Testis (tissue), 3 donors: Measurements from ENCODE around the gene SH2B3. TPM values are rescaled to one million over a fixed set of nuclear protein-coding genes. Genes with fewer than 3 reads are reported as not detected.

Experiments used
- DNase-seq: peaks from one replicate; pipeline ENCODE4 v3.0.0-alpha.2; 2019
- H3K27ac ChIP-seq, 2 donors: fragments of 200-600 bp; sonication (generic); one replicate each; pipeline ENCODE4 v1.5.1; 2019
- H3K27me3 ChIP-seq: fragments of 200-600 bp; sonication (generic); one replicate; pipeline ENCODE4 v1.5.1; 2019
- H3K36me3 ChIP-seq: fragments of 200-600 bp; sonication (generic); one replicate; pipeline ENCODE4 v1.5.1; 2017; ENCODE audit warnings: low read depth; ENCODE audit errors: missing control alignments
- H3K4me1 ChIP-seq: fragments of 200-600 bp; sonication (generic); one replicate; pipeline ENCODE4 v1.5.1; 2019
- H3K4me3 ChIP-seq, 2 donors: fragments of 200-600 bp; sonication (generic); one replicate each; pipeline ENCODE4 v1.5.1; 2017 to 2019
- H3K9me3 ChIP-seq: fragments of 200-600 bp; sonication (generic); one replicate; pipeline ENCODE4 v1.5.1; 2017
- POLR2A ChIP-seq: fragments of 450-650 bp; IDR thresholded peaks from one replicate; pipeline ENCODE4 v1.6.1; 2017; ENCODE audit warnings: antibody characterized with exemption, mild to moderate bottlenecking, moderate library complexity
- WGBS, 2 donors: methylation state at CpG; one replicate each; pipeline ENCODE4 v1.1.5; 2018; 5-methylcytosine and 5-hydroxymethylcytosine counted together
- intact Hi-C: fragments of 100-400 bp; cut with DNase I; formaldehyde crosslinking; loops from one replicate; pipeline ENCODE4 v1.15.1; 2023; ENCODE audit warnings: low total_unique reads
- polyA plus RNA-seq: library from polyadenylated mRNA; stranded (reverse); fragments of 350-450 nt; fragmentation: Illumina TruSeq; extraction: RNeasy Lipid Tissue Mini Kit (QIAGEN cat#74804); gene quantifications from one replicate; pipeline ENCODE4 v1.2.3, GENCODE V29; 2014; ENCODE audit warnings: low read depth, low replicate concordance; ENCODE audit not compliant: insufficient read depth
- total RNA-seq, 2 donors: library from RNA; depleted of rRNA; stranded (reverse); fragments of >200 nt; gene quantifications; one replicate each; pipeline ENCODE4 v1.2.3, GENCODE V29; 2016
- TF ChIP-seq, protein P1 (sequence below), 3 experiments: fragments of 450-650 bp in 2 of 3; fragments of 200-600 bp in 1 of 3; sonication (generic) in 1 of 3; IDR thresholded peaks; one replicate each; pipeline ENCODE4 v1.5.1; 2016 to 2019; ENCODE audit warnings: antibody characterized with exemption in 3 of 3, mild to moderate bottlenecking in 2 of 3, moderate library complexity in 1 of 3

The SH2B3 gene
- total and polyA plus RNA-seq, 3 donors from 2014 or later, result 22.0 to 38.1 (median 36.9) TPM

- TF ChIP-seq, protein P1, sequence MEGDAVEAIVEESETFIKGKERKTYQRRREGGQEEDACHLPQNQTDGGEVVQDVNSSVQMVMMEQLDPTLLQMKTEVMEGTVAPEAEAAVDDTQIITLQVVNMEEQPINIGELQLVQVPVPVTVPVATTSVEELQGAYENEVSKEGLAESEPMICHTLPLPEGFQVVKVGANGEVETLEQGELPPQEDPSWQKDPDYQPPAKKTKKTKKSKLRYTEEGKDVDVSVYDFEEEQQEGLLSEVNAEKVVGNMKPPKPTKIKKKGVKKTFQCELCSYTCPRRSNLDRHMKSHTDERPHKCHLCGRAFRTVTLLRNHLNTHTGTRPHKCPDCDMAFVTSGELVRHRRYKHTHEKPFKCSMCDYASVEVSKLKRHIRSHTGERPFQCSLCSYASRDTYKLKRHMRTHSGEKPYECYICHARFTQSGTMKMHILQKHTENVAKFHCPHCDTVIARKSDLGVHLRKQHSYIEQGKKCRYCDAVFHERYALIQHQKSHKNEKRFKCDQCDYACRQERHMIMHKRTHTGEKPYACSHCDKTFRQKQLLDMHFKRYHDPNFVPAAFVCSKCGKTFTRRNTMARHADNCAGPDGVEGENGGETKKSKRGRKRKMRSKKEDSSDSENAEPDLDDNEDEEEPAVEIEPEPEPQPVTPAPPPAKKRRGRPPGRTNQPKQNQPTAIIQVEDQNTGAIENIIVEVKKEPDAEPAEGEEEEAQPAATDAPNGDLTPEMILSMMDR (IDR thresholded peaks at IDR 0.05), result no peak
- no peak for TF ChIP-seq POLR2A
- Histone ChIP-seq H3K9me3 (no peaks in the 10 kb centered on the region), H3K36me3 (no peaks in the 10 kb centered on the region), H3K4me1 (peaks cover 36% of the 10 kb centered on the region), H3K4me3 (no peak overlapping the region), H3K27me3 (no peaks in the 10 kb centered on the region), H3K27ac (no peak overlapping the region)
- WGBS, 2 donors, result 66 to 84% methylated on average over 12 of the region's 12 CpGs
- DNase-seq, result no peak
- intact Hi-C loops, result no loop called here
Observed at GRCh38 chr12:111413442-111414086, 7.8 kb downstream of the SH2B3 start.

DNA sequence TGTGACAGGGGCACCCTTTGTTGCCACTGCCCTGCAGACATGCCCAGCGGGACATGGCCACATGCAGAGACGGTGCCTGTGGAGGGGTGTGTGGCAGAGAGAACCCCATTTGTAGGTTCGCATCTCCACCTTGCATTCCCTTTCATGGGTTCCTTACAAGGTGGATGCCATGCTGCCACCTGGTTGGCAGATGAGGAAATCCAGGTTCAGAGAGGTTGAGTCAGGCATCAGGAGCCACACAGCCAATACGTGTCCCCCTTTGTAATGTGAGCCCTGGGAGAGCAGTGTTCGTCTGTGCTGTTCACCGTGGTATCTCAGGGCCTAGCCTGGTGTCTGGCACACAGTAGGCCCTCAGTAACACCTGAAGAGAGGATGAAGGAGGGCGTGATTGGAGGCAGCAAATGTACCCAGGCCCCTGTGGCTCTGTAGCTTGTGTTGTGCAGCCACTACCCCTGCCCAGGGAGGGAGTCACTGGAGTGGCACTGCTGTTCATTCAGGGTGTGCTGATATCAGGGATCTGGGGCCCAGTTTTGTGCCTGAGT, 9.1 kb downstream of the SH2B3 start:
- H3K27me3 ChIP-seq, result no peaks in the 10 kb centered on the region
- WGBS, 2 donors, result 93 to 95% methylated on average over 6 to 7 of the region's 7 CpGs
- no peaks in the 10 kb centered on the region for H3K36me3 ChIP-seq
- intact Hi-C loops, result no loop called here
- no peaks in the 10 kb centered on the region for H3K9me3 ChIP-seq
- no peak overlapping the region for H3K27ac ChIP-seq
- H3K4me3 ChIP-seq, result no peak overlapping the region
- H3K4me1 ChIP-seq, result peaks cover 31% of the 10 kb centered on the region
- no peak for DNase-seq
- TF ChIP-seq, protein P1 (IDR thresholded peaks at IDR 0.05), result no peak
- TF ChIP-seq POLR2A, result no peak

- DNase-seq, result no peak
- intact Hi-C loops, result no loop called here
- 82 to 88% methylated on average over 2 of the region's 2 CpGs for WGBS, 2 donors
- H3K4me1 ChIP-seq, result peaks cover 11% of the 10 kb centered on the region
- no peaks in the 10 kb centered on the region for H3K36me3 ChIP-seq
- no peak overlapping the region for H3K27ac ChIP-seq
- no peaks in the 10 kb centered on the region for H3K9me3 ChIP-seq
- H3K4me3 ChIP-seq, result no peak overlapping the region
- no peak for TF ChIP-seq POLR2A
- TF ChIP-seq, protein P1 (IDR thresholded peaks at IDR 0.05), result no peak
- no peaks in the 10 kb centered on the region for H3K27me3 ChIP-seq
Observed at GRCh38 chr12:111417290-111417689, 11.6 kb downstream of the SH2B3 start.

- H3K27me3 ChIP-seq, result no peaks in the 10 kb centered on the region
- peaks cover 7% of the 10 kb centered on the region for H3K4me1 ChIP-seq
- DNase-seq, result no peak
- no peak for TF ChIP-seq POLR2A
- TF ChIP-seq, protein P1 (IDR thresholded peaks at IDR 0.05), result no peak
- intact Hi-C loops, result no loop called here
- H3K9me3 ChIP-seq, result no peaks in the 10 kb centered on the region
- no peaks in the 10 kb centered on the region for H3K36me3 ChIP-seq
- H3K27ac ChIP-seq, result no peak overlapping the region
- WGBS, 2 donors, result 61 to 90% methylated on average over 48 to 50 of the region's 67 CpGs
- peak overlapping the region; percentile 24 to 43 for H3K4me3 ChIP-seq
Observed at GRCh38 chr12:111417784-111418593, 12.3 kb downstream of the SH2B3 start.
